ENCODE measurements around the gene ADCYAP1R1.

ADCYAP1R1 gene

DNA sequence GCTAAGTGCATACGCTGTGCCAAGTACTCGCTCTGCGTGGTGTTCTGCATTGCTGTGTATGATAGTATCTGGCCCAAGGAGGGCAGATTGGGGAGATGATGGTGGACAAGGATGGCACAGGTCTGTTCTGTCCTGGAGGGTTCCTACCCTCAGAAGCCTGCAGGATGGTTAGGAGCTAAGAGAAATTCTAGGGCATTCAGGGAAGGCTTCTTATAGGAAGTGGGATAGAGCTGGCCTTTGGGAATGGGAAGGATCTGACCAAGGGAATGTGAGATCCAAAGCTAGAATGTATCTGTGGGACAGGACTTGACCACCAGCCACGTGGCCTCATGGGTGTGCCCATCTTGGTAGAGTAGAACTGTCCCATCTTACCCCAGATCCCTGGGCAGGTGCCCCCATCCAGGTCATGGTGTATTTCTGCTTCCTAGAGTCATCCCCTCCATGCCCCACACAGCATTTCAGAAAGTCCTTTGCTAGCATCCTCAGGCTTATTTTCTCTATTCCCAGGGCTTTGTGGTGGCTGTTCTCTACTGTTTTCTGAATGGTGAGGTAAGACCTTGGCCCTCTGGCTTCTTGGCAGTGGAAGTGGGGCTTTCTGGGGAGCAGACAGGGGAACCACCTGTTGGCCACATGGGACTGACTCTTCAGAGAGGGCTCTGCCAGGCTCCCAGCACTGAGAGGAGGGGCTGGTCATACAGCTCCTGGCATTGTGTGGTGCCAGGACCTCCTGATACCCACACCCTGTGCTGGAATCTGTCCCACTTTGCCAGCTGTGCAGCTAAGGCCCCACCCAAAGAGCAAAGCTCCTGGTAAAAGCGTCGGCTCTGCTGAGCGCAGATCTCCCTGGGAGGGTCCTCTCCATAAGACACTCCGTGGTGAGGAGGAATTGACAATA, 52.5 kb downstream of the ADCYAP1R1 start:
- no peak overlapping the region for H3K4me3 ChIP-seq (ENCODE audit: low read depth, low read length)

DNA sequence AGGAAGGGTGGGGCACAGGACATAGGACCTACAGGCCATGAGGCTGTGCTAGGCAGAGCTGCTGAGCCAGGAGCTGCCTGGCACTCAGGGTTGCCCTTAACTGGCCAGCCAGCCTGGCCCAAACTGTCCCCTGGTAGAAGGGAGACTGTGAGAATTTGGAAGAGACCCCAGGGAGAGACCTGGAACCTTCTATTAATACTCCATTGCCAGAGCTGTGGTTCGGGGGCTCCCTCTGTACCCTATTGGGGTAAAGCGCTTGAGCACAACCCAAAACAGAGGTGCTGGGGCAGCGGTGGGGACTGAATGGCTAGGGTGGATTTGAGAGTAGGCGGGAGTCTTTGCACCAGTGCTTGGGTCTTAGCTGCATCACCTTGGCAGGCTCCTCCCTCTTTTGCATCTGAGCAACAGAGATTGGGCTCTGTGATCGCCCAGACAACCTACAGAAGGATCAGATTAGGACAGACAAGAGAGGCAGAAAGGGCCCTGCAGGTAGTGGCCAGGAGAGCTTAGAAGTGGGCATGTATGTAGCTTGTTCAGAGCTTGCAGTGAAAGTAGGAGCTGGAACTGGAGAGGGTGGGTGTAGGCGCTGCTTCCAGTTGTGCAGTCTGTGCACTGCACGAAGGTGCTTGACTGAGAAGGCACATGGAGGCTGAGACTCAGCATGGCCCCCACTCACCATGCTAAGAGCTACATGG, 53.3 kb downstream of the ADCYAP1R1 start:
- no peak overlapping the region for H3K4me3 ChIP-seq (ENCODE audit: low read depth, low read length)

DNA sequence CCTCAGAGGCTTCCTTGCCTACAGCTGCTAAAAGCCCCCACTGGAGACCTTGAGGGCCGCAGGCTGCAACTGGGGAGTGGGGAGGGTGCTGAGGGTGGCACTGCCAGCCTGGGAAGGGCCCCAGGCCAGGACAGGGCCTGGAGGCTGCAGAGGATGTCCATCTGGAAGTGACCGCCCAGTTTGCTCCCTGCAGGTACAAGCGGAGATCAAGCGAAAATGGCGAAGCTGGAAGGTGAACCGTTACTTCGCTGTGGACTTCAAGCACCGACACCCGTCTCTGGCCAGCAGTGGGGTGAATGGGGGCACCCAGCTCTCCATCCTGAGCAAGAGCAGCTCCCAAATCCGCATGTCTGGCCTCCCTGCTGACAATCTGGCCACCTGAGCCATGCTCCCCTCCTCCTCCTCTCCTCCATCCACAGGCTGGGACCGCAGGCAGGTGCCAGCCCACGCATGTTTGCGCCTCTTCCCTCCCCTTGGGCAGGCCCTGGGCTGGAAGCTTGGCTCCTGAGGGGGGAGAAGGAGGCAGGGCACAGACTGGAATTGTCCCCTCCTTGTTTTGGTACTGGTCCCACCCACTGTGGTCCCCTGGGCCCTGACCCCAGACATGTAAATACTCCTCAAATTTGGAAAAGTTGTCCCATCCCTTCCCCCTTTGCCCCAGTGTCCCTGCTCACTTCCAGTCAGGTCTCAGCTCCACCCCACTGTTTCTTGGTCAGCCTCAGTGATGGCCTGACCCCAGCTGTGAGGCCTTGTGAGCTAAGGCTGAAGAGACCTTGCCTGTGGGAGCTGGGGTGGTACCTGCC, 54.4 kb downstream of the ADCYAP1R1 start:
- H3K4me3 ChIP-seq (ENCODE audit: low read depth, low read length) = no peak overlapping the region

DNA sequence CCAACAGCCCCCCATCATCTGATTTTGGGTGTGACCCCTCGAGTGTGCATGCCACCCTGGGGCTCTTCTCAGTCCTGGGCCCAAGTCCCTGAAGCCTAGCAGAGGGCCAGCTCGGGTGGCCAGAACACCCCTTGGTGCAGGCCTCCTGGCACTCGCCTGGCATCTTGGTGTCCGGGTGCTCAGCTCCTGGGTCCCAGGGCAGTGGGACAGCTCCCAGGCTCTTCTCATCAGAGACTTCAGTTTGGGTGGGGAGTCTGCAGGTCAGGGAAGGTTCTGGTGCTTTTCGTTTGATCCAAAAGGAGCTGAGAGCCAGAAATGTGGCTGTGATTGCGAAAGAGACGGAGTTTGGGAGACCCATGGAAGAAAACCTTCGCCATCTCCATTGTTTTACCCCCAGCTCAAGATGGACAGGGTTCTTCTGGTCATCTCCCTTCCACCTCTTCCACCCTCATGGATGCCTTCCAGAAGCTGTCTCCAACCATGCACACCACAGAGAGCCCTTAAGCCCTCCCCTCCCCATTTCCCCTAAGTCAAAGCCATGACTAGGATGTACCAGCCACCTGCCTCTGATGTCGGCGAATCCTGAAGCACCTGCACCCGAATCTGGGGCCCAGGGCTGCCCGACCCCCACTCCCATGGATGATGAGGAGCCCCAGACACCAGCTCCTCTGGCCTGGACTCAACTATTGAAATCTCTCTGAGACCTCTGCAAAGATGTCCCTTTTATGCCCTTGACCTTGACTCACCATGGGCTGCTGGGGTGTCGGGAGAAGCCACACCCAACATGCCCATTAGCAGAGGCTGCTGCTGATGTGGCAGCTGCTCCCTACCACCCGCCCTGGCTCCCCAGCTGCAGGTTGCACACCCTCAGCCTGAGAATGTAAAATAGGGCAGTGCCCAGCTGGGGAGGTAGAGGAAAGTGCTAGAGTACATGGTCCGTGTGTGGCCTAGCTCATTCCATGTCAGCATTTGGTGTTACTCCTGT, 55.3 kb downstream of the ADCYAP1R1 start:
- no peak overlapping the region for H3K4me3 ChIP-seq (ENCODE audit: low read depth, low read length)

DNA sequence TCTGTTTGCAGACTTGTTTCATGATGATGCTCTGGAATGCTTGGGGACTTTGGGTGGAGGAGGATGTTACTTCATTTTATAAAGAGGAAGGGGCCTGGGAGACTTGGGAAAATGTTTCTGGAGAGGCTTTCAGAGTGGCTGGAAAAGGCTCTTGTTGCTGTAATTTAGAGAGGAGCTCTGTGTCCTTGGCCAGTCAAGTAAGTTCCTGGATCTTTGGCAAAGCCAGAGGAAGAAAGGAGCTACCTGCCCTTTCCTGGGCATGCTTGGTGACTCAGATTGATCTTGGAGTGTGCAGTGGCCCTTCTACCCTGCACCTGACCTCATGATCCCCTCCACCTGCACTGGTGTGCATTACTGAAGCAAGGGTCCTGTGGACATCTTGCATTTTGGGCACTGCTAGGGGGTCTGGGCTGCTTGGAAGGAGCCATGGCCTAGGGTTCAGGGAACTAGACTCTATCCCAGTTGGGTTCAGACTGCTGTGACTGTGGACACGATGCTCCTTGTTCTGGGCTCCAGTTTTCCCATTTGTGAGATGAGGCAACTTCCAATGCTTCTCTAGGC, 56.1 kb downstream of the ADCYAP1R1 start:
- H3K4me3 ChIP-seq (ENCODE audit: low read depth, low read length) = no peak overlapping the region

DNA sequence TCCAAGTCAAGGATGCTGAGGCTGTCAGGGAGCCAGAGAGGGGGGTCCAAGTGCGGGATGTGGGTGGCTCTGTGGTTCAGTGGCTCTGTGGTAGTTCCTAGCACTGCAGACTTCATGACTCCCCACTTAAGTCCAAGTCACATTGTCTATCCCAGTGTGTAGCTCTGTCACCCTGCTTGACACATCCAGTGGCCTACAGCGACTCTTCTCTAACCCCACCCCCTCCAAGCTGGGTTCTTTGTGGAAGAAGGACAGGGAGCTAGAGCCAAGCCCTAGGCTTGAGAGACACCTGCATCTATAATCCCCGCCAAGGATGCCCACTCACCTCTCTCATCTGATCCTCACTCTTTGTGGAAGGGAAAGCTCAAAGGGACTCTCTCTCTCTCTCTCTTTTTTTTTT, 57.6 kb downstream of the ADCYAP1R1 start:
- no peak overlapping the region for H3K4me3 ChIP-seq (ENCODE audit: low read depth, low read length)

DNA sequence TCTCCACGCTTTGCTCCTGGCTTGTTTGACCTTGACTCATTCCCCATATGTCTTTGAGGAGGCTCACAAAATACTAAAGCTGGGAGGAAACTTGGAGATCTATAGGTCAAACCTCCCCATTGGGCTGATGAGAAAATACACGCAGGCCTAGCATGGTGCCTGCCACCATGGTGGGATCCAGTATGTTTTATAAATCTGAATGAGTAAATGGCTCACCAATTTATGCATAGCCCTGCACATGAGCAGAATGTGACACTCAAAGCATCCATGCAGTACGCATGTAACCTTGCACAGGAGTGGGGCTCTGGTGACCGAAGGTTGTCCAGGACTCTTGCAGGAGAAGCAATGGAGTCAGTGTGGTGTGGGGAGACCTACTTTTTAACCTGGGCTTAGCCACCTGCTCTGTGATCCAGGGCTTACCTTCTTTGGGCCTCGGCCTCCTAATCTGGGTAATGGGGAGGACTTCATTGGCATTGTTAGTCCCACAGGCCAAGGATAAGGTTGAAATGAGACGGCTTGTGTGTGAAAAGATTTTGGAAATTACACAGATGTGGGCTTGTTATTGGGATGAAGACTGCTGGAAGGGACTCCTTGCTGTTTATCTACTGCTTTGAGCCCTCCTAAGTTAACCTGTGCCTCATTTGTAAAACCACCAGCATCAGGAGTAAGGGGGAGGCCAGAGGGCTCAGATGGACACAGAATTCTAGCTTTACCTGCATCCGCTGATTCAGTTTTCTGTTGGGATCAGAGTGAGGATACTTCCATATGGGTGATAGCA, 58.4 kb downstream of the ADCYAP1R1 start:
- no peak overlapping the region for H3K4me3 ChIP-seq (ENCODE audit: low read depth, low read length)

DNA sequence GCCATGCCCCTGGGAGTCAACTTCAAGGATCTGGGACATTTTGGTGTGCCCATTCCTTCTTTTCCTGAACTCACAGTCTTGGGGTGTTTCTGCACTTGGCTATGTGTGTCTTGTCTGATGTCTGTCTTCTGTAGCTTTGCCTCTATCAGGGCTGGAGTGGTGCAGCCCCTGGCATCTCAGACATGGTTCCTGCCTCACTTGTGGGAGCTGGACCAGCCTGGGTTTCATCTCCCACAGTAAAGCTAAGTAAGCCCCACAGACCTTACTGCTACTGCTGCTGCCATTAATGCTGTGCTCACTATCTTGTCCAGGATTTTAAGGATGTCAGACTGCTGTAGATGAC, 59.0 kb downstream of the ADCYAP1R1 start:
- H3K4me3 ChIP-seq (ENCODE audit: low read depth, low read length) = no peak overlapping the region

DNA sequence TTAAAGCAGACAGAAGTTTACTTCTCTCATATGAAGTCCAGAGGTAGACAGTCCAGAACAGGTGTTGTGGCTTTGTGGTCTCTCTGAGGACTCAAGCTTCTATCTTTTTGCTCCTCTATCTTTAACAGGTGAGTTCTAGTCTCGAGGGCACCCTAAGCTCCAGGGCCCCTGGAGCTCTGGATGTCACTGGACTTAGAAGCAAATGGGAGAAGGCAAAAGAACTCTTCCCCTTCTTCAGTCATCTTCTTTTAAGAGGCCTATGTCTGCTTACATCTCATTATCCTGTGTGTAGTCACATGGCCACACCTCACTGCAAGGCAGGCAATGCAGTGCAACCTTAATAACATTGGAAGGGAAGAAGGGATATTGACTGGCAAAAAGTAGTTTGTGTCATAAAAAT, 61.6 kb downstream of the ADCYAP1R1 start:
- no peak overlapping the region for H3K4me3 ChIP-seq (ENCODE audit: low read depth, low read length)

DNA sequence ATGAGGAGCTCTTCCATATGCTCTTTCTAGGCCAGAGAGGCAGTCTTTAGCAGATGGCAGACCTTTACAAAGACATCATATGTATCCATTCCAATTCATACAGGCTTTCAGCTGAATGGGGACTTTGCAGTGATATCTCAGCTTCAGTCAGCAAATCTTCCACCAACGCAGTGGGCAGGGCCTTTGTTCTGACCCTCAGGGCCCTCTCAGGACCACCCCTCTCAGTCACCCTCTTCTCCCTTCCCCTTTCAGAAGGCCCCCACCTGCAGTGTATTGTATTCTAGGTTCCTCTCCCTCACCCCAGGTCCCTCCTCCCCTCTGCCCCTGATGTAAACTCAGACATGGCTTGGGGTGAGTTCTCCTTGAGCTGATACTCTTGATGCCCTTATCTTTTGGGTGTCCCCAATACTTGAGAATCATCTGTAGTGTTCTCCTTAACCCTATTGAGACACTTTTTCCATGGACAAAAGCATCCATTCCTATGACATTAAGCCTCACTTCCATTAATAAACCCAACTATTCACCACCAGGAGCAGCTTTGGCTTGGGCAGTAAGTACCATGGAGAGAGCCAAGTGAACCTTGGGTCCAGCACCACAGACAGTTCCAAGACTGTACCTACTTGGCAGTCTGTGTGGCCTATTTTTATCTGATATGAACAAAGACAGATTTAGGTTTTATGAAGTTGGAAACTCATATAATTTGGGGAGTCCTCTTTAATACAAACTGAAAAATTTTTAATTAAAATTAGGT, 62.7 kb downstream of the ADCYAP1R1 start:
- no peak overlapping the region for H3K4me3 ChIP-seq (ENCODE audit: low read depth, low read length)

DNA sequence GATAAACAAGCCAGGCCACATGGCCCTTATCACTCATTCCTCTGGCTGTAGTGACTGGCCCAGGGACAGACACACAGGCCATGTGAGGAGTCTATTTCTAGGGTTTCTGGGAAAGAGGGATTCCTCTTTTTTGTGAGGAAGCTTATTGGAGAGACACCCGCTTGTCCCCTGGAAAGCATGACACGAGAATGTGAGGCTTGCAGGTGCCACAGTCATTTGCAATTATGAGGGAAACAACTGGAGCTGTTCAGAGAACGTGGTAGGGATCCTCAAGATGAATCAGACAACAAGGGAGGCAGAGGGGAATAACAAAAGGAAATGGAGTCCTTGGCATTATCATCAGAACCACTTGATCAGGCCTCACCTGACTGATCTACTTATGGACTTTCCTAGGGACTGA, 64.5 kb downstream of the ADCYAP1R1 start:
- H3K4me3 ChIP-seq (ENCODE audit: low read depth, low read length) = no peak overlapping the region

DNA sequence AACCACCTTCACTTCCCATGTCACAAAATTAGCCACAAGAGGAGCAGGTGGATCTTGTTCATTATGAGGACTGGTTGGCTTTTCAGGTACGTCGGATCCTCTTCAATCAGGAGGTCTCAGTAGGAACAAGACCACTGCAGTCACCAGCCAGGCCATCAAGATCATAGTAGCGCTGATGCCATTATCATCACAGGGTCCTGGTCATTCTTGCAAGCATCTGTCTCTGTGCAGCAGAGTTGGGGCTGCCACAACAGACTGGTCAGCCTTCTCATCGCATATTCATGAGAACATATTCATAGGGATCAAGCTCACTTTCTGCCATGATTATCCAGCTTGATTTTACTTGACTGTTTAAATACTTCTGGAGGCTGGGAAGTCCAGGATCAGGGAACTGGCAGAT, 67.1 kb downstream of the ADCYAP1R1 start:
- H3K4me3 ChIP-seq (ENCODE audit: low read depth, low read length) = no peak overlapping the region

DNA sequence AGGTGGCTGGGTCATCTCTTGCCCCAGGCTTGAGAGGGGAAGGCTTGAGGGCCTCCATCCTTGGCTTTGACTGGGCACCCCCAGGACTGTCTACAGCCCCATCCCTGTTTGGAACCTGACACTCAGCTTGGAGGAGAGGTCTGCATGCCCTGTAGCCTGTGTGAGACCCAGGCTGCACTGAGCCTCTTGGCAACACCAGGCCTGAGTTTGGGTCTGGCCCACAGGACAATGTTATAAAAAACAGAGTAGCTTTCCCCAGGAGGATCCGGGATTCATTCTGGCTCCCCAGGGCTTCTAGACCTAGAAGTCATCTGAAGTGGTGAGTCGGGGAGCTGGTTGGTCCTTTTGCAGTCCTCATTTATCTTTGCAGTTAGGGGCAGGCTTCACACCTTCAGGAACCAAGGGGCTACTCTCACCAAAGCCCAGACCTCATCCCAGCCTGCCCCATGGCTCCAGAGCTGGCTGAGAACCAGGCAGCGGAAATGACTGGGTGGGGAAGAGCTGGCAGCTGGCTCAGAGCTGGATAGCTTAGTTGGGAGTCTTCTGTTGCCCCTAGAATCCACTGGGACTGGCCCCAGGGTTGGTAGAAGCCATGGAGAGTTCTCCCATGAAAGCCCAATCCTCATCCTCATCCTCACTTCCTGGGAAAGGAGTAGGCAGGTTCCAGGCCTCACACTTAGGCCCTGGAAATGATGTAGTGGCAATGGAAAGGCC, 68.8 kb downstream of the ADCYAP1R1 start:
- H3K4me3 ChIP-seq (ENCODE audit: low read depth, low read length) = no peak overlapping the region

DNA sequence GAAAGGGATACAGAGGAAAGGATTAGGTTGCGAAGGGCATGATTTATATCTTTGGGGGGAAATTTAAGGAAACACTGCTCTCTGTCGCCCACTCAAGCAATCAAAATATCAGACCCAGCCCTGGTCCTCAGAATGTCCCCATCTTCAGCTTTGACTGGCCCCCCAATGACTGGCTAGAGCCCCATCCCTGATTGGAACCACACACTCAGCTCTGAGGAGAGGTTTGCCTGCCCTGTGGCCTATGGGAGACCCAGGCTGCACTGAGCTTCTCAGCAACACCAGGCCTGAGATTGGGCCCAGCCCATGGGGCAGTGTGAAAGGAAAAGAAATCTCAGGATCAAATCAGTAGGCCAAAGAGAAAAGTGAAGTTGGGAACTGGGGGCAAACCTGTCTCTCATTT, 69.5 kb downstream of the ADCYAP1R1 start:
- H3K4me3 ChIP-seq (ENCODE audit: low read depth, low read length) = no peak overlapping the region

DNA sequence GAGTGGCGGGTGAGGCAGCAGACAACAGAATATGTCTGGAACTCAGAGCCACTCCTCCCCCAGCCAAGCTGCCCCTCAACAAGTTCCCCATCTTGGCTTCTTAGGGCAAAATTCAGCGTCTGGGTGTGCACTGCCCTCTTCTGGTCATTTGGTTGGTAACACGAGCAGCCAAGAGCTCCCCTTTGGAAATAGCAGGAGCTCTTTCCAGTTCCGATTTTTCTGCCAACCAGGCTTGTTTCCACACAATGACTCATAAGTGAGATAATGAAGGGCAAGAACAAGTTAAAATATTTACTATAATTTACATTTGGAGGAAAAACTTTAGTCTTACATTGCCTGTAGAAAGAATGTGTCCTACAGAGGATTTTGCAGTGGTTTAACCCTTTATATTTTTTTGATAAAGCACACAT, 70.5 kb downstream of the ADCYAP1R1 start:
- H3K4me3 ChIP-seq (ENCODE audit: low read depth, low read length) = no peak overlapping the region

DNA sequence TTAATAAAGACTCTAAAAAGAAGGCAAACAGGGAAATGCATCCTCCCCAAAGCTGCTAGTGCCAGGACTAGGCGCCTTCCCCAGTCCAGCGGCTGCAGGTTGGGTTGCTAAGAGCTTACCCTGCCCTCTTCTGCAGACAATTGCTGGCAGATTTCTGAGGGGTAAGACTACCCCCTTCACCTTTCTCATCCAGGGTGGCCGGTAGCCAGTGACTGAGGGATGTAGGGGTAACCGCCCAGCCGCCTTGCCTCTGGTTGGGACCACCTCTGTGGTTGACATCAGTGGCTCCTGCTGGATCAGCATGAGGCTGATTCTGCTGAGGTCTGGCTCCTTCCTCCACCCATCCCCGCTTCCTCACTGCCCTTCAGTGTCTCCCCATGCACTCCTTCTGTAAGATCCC, 71.2 kb downstream of the ADCYAP1R1 start:
- H3K4me3 ChIP-seq (ENCODE audit: low read depth, low read length) = no peak overlapping the region

DNA sequence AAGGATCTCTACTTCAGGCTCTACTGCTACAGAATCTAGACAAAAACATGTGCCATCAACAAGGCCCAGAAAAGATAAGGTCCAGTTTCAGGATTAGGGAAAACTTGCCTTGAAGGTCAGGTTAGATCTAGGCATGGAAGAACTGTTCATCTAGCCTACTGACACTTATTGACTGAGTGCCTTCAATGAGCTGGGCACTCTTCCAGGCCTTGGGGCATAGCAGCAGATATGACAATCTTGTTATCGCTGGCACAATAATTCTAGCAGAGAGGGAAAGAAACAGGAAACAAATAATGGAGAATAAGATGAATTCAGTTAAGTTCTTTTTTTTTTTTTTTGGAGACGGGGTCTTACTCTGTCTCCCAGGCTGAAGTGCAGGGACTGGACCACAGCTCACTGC, 71.6 kb downstream of the ADCYAP1R1 start:
- no peak overlapping the region for H3K4me3 ChIP-seq (ENCODE audit: low read depth, low read length)

DNA sequence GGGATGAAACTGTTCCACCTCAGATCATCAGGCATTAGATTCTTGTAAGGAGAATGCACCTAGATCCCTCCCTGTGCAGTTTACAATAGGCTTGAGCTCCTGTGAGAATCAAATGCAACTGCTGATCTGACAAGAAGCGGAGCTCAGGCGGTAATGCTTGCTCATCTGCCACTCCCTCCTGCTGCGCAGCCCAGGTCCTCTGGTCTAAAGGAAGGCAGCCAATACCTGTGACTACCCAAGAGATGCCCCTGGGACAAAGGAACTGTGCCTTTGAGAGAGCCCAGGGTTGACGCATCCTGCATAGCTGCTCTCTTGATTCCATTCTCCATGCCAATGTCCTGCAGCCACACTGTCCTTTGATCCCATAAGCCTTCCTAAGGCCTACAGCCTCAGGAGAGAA, 73.1 kb downstream of the ADCYAP1R1 start:
- H3K4me3 ChIP-seq (ENCODE audit: low read depth, low read length) = no peak overlapping the region
